SKM-1 treated with dmso at 0.1 percent for 144 hours (cell line): ENCODE measurements around the gene OR4D5.

Experiments
- DNase-seq: peaks from one replicate; lab custom pipeline; 2025; ENCODE audit not compliant: unreplicated experiment; lab: John Stamatoyannopoulos, UW

Gene OR4D5

DNA sequence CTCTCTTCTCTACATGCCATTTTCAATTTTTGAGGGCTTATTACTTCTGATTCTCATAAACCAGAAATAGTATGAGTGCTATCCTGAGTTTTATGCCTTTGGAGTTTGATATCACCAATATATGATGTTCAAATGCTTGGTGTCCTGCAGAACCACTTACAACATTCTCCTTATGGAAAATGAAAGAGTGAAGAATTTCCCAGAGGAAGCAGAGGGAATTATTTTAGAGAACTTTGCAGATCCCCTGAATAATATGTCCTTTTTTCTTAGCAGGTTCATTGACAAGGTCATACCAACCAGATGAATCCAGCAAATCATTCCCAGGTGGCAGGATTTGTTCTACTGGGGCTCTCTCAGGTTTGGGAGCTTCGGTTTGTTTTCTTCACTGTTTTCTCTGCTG, at the start of gene OR4D5:
Gene OR4D5 (plus strand): TSS at position 301 of the 400 bp plus-strand sequence. CDS start 0 bp downstream, at position 301.
- no peak for DNase-seq

DNA sequence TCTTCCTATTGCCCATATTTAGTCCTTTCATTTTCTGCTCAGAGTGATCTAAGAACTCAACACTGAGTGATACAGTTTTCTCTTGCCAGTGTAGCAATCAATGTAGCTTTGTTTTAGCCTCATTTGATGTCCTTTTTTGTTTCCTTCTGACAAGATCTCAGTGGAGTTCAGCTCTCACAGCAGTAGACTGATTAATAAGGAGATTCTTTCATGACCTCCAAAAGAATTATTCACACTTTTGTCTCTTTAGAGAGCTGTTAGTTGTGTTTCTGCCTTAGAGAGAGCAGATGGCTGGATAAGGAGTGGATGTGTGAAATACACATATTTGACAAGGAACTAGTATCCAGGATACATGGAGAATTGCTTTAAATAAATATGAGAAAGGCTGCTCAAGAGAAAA, 47.4 kb upstream of the OR4D5 start:
- DNase-seq, result no peak

- DNase-seq, result no peak
Observed at GRCh38 chr11:123899792-123900191, 39.6 kb upstream of the OR4D5 start.

DNA sequence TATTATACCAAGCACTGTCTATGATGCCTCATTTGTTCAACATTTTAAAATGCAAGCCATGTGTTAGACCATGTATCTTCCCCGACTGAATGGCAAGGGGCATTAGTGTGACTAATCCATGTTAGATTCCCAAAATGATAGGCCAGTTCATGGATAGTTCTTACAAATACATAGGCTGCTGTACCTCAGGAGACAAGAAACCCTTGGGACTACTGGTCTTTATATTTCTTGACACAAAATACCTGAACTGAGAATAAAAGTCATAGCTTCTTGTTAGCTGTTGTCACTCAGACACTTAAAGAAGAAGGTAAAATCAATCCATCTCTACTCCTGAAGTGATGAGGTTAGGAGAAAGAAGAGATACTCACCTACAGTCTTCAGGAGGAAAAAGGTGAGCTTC, 37.5 kb upstream of the OR4D5 start, which contains the start of gene OR8D4:
Gene OR8D4 (plus strand): TSS at position 301 of the 400 bp plus-strand sequence. CDS start 4,265 bp downstream, outside the sequence.
- no peak for DNase-seq

DNA sequence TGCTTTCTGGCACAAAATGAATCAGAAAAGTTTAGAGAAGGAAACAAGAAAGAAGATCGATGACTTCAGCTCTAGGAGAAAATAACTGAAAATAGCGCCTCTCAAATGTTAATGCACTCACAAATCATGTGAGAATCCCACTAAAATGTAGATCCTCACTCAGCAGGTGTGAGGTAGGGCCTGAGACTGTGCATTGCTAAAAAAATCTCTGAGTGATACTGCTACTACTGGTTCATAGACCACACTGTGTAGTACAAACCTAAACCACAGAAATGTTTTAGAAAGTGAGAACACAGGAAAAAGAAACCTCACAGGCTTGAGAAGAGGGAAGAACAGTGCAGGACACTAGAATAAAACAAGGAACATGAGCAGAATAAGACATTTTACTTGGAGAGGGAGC, 35.5 kb upstream of the OR4D5 start:
- DNase-seq, result no peak

- DNase-seq, result no peak
Observed at GRCh38 chr11:123904932-123905331, 34.5 kb upstream of the OR4D5 start.

DNA sequence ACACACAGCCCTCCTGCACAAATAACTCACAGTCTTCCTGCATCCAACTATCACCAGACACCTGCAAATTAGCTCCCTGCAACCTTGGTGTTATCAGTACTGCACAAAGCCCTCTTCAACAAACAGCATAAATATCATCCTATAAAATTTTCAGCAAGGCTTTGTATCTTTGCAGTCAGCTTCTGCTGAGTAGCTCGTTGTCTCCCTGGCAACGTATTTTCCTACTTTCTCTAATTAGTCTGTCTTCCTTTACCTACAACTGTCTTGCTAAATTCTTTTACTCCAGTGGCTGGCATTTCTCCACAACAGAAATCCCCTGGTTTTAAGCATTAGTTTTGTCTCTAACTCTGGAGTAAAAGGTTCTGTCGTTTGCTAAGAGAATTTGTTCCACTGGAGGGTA, 33.6 kb upstream of the OR4D5 start:
- DNase-seq, result no peak

GRCh38 chr11:123920943-123921342, 18.5 kb upstream of the OR4D5 start:
- no peak for DNase-seq

- no peak for DNase-seq
Observed at GRCh38 chr11:123924027-123924426, 15.4 kb upstream of the OR4D5 start.

DNA sequence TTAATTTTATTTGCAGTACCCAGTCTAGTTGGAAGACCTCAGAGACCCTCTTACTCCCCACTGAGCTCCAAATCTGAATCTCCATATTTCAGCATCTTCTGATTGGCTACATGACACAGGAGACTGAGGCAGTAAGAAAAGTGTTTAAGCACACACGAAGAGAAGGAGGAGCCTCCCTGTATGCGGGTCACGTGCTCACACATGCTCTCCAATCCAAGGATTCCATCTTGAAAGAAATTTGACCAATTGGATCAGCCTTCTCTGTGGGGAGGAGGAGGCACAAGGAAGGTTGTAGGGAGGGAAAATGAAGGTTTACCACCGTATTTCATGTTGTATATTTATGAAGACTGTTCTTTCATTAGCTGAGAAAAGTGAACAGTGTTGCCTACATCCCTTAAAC, 3.0 kb downstream of the OR4D5 start:
- DNase-seq, result no peak

GRCh38 chr11:123943738-123944137, 4.3 kb downstream of the OR4D5 start, which contains the start of gene OR6T1:
Gene OR6T1, minus strand, starts transcription at chr11:123943838. Its CDS starts 0 bp downstream, at chr11:123943838.
- DNase-seq, result no peak

- DNase-seq, result no peak
Observed at GRCh38 chr11:123945132-123945531, 5.7 kb downstream of the OR4D5 start.

DNA sequence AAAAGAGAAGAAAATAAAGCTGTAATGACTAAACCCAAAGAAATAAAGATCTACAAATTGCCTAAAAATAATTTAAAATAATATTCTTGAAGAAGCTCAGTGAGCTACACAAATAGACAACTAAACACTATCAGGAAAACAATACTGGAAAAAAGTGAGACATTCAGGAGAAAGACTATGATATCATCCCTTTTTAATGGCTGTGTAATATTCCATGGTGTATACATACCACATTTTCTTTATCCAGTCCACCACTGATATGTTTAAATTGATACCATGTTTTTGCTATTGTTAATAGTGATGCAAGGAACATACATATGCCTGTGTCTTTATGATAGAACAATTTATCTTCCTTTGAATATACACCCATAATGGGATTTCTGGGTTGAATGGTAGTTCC, 17.3 kb downstream of the OR4D5 start:
- no peak for DNase-seq

DNA sequence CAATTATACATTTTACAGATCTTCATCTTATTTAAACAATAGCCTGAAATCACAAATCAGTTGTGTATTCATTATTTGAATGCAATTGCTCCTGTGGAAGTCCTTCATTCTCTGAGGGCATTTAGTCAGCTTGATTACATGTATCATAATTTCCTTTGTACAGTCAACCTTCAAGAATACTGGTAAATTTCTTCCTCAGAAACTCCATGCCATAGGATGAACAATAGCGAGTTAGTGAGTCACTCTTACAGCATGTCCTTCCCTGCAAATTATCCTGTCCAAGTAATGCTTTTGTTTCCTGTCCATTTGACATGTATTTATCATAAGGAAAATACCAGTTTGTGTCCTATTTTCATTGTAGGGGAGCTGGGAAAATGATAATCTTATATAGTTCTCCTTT, 34.4 kb downstream of the OR4D5 start:
- no peak for DNase-seq

GRCh38 chr11:123976770-123977560, 37.5 kb downstream of the OR4D5 start:
- DNase-seq, result no peak

DNA sequence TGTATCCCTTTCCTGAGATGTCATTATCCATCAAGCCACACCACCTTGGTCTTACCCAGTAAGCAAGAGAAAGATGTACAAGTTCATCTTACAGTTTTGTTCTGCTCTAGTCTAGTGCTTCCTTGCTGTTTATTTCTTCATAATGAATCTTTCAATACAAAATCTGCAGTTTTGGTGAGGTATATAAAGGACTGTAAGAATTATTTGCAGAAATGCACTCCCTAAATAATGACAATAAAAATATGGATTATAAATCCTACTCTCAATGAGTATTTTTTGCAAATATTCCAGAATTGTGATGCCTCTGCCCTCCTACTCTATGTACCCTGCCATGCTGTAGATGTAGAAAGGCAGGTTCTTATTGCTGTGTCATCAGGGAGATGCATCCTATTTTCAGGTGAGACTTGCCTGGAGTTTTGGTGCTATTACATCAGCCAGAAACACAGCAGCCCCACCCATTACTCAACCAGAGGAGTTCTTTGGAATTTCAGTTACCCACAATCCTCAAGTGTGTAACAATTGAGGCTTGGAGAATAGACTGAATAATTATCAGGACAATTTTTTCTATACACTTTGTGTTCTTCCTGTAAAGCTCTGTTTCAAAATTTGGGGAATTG, 38.4 kb downstream of the OR4D5 start, which contains the start of gene OR10S1:
Gene OR10S1 (minus strand): TSS at position 51 of the 617 bp plus-strand sequence. CDS start 117 bp downstream, outside the sequence.
- no peak for DNase-seq

GRCh38 chr11:123979311-123979710, 39.9 kb downstream of the OR4D5 start:
- no peak for DNase-seq
